K562 (cell line): ENCODE results near the gene KRT5. TPM values are rescaled to one million over a fixed set of nuclear protein-coding genes. Genes with fewer than 3 reads are reported as not detected.

Source experiments
- ATAC-seq: fragments of 200-7000 bp; cut with Tn5 transposase; 3 replicates; pipeline ENCODE4 v1.9.1; 2020; ENCODE audit warnings: moderate library complexity
- BruUV-seq: library from RNA; stranded (reverse); fragments of 400-500 nt; replicated peaks from 2 replicates; lab custom pipeline; 2021; lab: Mats Ljungman, UMichigan
- CTCF ChIA-PET: fragments of 300-600 bp; formaldehyde crosslinking; extraction: SDS; loops from one replicate; lab custom pipeline; 2021; ENCODE audit warnings: low intra/inter-chr PET ratio; lab: Yijun Ruan, JAX
- POLR2A ChIA-PET: fragments of 300-600, 350-650 bp; sonication (Branson Sonifier 250); formaldehyde crosslinking; extraction: SDS; loops from one replicate; lab custom pipeline; 2021; ENCODE audit warnings: antibody characterized with exemption, inconsistent platforms; lab: Yijun Ruan, JAX
- DNase-seq, 4 experiments: peaks; one replicate each; pipeline versions ENCODE4 v3.0.0 to v3.0.0-alpha.2; 2011 to 2018; ENCODE audit warnings: low spot score in 3 of 4, mixed read lengths in 3 of 4; ENCODE audit errors: extremely low read depth in 1 of 4
- FAIRE-seq: peaks from 2 replicates; lab custom pipeline; 2011; peaks lifted over from hg19 to GRCh38; lab: Jason Lieb, UNC
- H2AFZ ChIP-seq: 2 replicates; pipeline ENCODE4 v1.6.0; 2011; ENCODE audit warnings: low read depth, low read length, control low read depth, inconsistent platforms
- H3K27ac ChIP-seq: fragments of 200-600 bp; 3 replicates; pipeline ENCODE4 v1.8.0; 2011; ENCODE audit warnings: low read depth, mild to moderate bottlenecking, control low read depth, inconsistent platforms, low read length, moderate library complexity, mixed read lengths; ENCODE audit errors: extremely low read depth
- H3K27me3 ChIP-seq, 2 experiments: fragments of 300-600 bp in 1 of 2; 2 replicates in 1 of 2; 3 replicates in 1 of 2; pipeline versions ENCODE4 v1.6.0 to v1.8.0; 2011; ENCODE audit warnings: inconsistent platforms in 2 of 2, low read length in 2 of 2, mild to moderate bottlenecking in 1 of 2, mixed read lengths in 1 of 2, moderate library complexity in 1 of 2; ENCODE audit not compliant: control insufficient read depth in 2 of 2, insufficient read depth in 2 of 2
- H3K36me3 ChIP-seq: fragments of 300-600 bp; 3 replicates; pipeline ENCODE4 v1.8.0; 2011; ENCODE audit warnings: mild to moderate bottlenecking, low read length, inconsistent platforms; ENCODE audit not compliant: control insufficient read depth, insufficient read depth
- H3K4me1 ChIP-seq, 2 experiments: fragments of 200-600 bp in 1 of 2; replicated peaks in 1 of 2; 2 replicates in 1 of 2; 3 replicates in 1 of 2; pipeline versions ENCODE4 v1.5.1 to v1.8.0; 2011; ENCODE audit warnings: inconsistent platforms in 2 of 2, low read length in 2 of 2, mild to moderate bottlenecking in 1 of 2, mixed read lengths in 1 of 2, moderate library complexity in 1 of 2; ENCODE audit not compliant: control insufficient read depth in 2 of 2, insufficient read depth in 2 of 2
- H3K4me2 ChIP-seq: 2 replicates; pipeline ENCODE4 v1.6.1; 2011; ENCODE audit warnings: low read length, control low read depth, inconsistent platforms, mixed read lengths; ENCODE audit not compliant: insufficient read depth
- H3K4me3 ChIP-seq: fragments of 200-600 bp; sonication (generic), shearing (Covaris generic); 2 replicates; pipeline ENCODE4 v1.5.1; 2016; ENCODE audit warnings: control low read depth, inconsistent platforms
- H3K79me2 ChIP-seq: fragments of 200-600 bp; 3 replicates; pipeline ENCODE4 v1.8.0; 2011; ENCODE audit warnings: low read length, inconsistent platforms; ENCODE audit not compliant: control insufficient read depth, insufficient read depth
- H3K9ac ChIP-seq, 2 experiments: 2 replicates each; pipeline versions ENCODE4 v1.6.0 to v1.6.1; 2011; ENCODE audit warnings: low read depth in 2 of 2, low read length in 2 of 2, control low read depth in 1 of 2, inconsistent platforms in 1 of 2, mild to moderate bottlenecking in 1 of 2, mixed read lengths in 1 of 2; ENCODE audit not compliant: insufficient read depth in 1 of 2
- H3K9me1 ChIP-seq: one replicate; pipeline ENCODE4 v1.6.0; 2011; ENCODE audit warnings: inconsistent platforms, mild to moderate bottlenecking, low read length, moderate library complexity; ENCODE audit not compliant: control insufficient read depth, insufficient read depth
- H3K9me3 ChIP-seq: replicated peaks from 2 replicates; pipeline ENCODE4 v1.5.1; 2011; ENCODE audit warnings: low read depth, low read length, inconsistent platforms; ENCODE audit not compliant: control insufficient read depth, insufficient read depth
- H4K20me1 ChIP-seq: replicated peaks from 2 replicates; pipeline ENCODE4 v1.6.1; 2011; ENCODE audit warnings: low read length, inconsistent platforms, mixed read lengths; ENCODE audit not compliant: control insufficient read depth, insufficient read depth
- ATF6 ChIP-seq: sonication (generic); formaldehyde crosslinking; IDR thresholded peaks from 2 replicates; pipeline ENCODE4 v1.4.0; 2020; ENCODE audit warnings: mild to moderate bottlenecking, missing genetic modification reagents
- ESRRB ChIP-seq: fragments of 250-450 bp; sonication (Bioruptor Pico); IDR thresholded peaks from 2 replicates; pipeline ENCODE4 v1.5.0; 2020; ENCODE audit warnings: mild to moderate bottlenecking, moderate library complexity, borderline replicate concordance
- NCOA2 ChIP-seq, 2 experiments: fragments of 450-650 bp; IDR thresholded peaks; 2 replicates each; pipeline ENCODE4 v1.6.1; 2018; ENCODE audit warnings: mild to moderate bottlenecking in 2 of 2, moderate library complexity in 1 of 2; ENCODE audit not compliant: partially characterized antibody in 2 of 2
- TRIM25 ChIP-seq: fragments of 450-650 bp; IDR thresholded peaks from 2 replicates; pipeline ENCODE4 v1.7.0; 2016; ENCODE audit warnings: borderline replicate concordance
- ZBTB40 ChIP-seq, 2 experiments: fragments of 450-650 bp in 1 of 2; sonication (generic) in 1 of 2; formaldehyde crosslinking in 1 of 2; IDR thresholded peaks; 2 replicates each; pipeline versions ENCODE4 v1.7.1 to v1.9.0; 2016 to 2022; ENCODE audit warnings: inconsistent platforms in 1 of 2, mild to moderate bottlenecking in 1 of 2, missing genetic modification reagents in 1 of 2
- ZKSCAN3 ChIP-seq: fragments of 250-450 bp; sonication (Bioruptor Pico); IDR thresholded peaks from 2 replicates; pipeline ENCODE4 v1.4.0; 2020
- ZNF586 ChIP-seq: fragments of 450-650 bp; formaldehyde crosslinking; conservative IDR thresholded peaks from 2 replicates; pipeline ENCODE4 v1.4.0; 2020; ENCODE audit warnings: mild to moderate bottlenecking, moderate library complexity
- ZNF699 ChIP-seq: fragments of 250-450 bp; sonication (Bioruptor Pico); IDR thresholded peaks from 2 replicates; pipeline ENCODE4 v1.8.0; 2021; ENCODE audit warnings: mild to moderate bottlenecking, moderate library complexity; ENCODE audit not compliant: insufficient replicate concordance
- WGBS: fragments of 100-300 bp; shearing (Covaris generic); methylation state at CpG from one replicate; pipeline ENCODE4 v1.1.6; 2016; ENCODE audit warnings: low coverage, mixed read lengths; ENCODE audit not compliant: insufficient coverage; ENCODE audit errors: missing lambda C conversion rate; 5-methylcytosine and 5-hydroxymethylcytosine counted together
- in situ Hi-C: fragments of 300-500 bp; cut with MboI; formaldehyde crosslinking; loops from 4 replicates; pipeline ENCODE4 v1.15.0; 2018; ENCODE audit warnings: inconsistent platforms, mixed read lengths
- intact Hi-C: fragments of 100-400 bp; cut with micrococcal nuclease; formaldehyde crosslinking; loops from 2 replicates; pipeline ENCODE4 v1.14.2; 2022
- polyA plus RNA-seq, 8 experiments: library from polyadenylated mRNA; depleted of rRNA in 4 of 8; stranded (reverse) in 5 of 8; unstranded in 3 of 8; fragments of >200 nt; fragmentation: Nextera tagmentation in 2 of 8; fragmentation: Illumina TruSeq in 1 of 8; extraction: Ambion mirVana in 2 of 8; extraction: Trizol in 1 of 8; gene quantifications; 2 replicates each; pipeline versions ENCODE4 v1.2.1 to v1.2.3, GENCODE V29; 2011 to 2014; ENCODE audit warnings: inconsistent platforms in 1 of 8, missing spikeins in 1 of 8
- total RNA-seq, 7 experiments: library from RNA; depleted of rRNA in 6 of 7; stranded (reverse); fragments of >200 nt in 6 of 7; fragmentation: Illumina TruSeq in 2 of 7; extraction: Trizol in 2 of 7; gene quantifications; 2 replicates each; pipeline versions ENCODE4 v1.2.1 to v1.2.3, GENCODE V29; 2011 to 2021; ENCODE audit warnings: low replicate concordance in 1 of 7

KRT5 gene
- total and polyA plus RNA-seq, 9 of the 15 experiments (the other 6 are each of a cell fraction or from before 2014, with no cell fraction given), result 0.32 TPM; not detected in 8

DNA sequence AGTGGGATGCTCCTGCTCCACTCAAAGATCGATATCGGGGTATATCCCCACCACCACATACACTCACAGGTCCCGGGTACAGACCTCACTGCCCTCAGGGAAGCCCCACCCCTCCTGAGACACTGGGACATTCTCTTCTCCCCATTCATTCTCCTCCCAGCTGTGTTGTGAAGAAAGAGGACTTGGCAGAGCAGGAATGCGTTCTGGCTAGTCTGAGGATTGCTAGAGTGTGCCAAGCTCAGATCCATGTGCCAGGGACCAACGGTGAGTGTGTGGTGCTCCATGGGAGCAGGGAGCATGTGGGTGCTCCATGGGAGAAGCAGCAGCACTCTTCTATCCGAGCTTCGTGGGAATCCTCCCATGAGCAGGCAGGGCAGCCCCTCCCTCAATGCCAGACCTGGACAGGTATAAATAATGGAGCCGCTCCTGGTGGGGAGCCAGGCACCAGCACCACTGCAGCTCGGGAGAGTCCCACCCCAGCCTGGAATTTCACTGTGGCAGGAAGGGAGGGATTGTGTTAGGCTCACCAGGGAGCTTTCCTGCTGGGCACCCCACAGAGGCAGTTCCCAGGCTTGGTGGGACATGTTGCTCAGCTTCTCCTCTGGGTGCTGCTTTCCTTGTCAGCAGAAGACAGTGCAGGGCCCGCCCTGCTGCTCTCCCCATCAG, 2.3 kb upstream of the KRT5 start:
- Histone ChIP-seq H3K36me3 (no peaks in the 10 kb centered on the region), H3K9me1 (no peaks in the 10 kb centered on the region), H3K27me3 (peaks cover 15 to 72% of the 10 kb centered on the region in 2 experiments; a peak in 4 of 5 replicates), H3K79me2 (no peaks in the 10 kb centered on the region), H3K4me1 (no peaks in the 10 kb centered on the region; a peak in 1 of 5 replicates), H2AFZ (no peak overlapping the region), H3K4me3 (no peak overlapping the region), H3K9me3 (no peaks in the 10 kb centered on the region), H3K27ac (no peak overlapping the region), H3K4me2 (no peak overlapping the region), H4K20me1 (peaks cover 4% of the 10 kb centered on the region; the same call in 1 of the 2 replicates), H3K9ac (no peak overlapping the region)
- ChIA-PET CTCF (no interaction called here), POLR2A (no interaction called here)
- FAIRE-seq (no peak), DNase-seq (no peak), ATAC-seq (no peak)
- in situ Hi-C loops (no loop called here), intact Hi-C loops (no loop called here)
- BruUV-seq, result no TSS peak
- 0% methylated on average over 9 of the region's 10 CpGs for WGBS
- TF ChIP-seq ZBTB40 (IDR thresholded peaks at IDR 0.05) (no peak), ZBTB40 (CRISPR knock-in tag; IDR thresholded peaks at IDR 0.05) (no peak), ZNF586 (CRISPR knock-in tag) (no peak), ZKSCAN3 (no peak), NCOA2 (IDR thresholded peaks at IDR 0.05; ENCODE audit: partially characterized antibody in 2 of 2) (no peak), ATF6 (CRISPR knock-in tag) (no peak), ZNF699 (CRISPR knock-in tag) (no peak), TRIM25 (no peak), ESRRB (no peak)
